ENCODE measurements around the gene CETN2. TPM values are rescaled to one million over a fixed set of nuclear protein-coding genes. Genes with fewer than 3 reads are reported as not detected.

The CETN2 gene
- total RNA-seq, 1 experiment from 2014 or later = 24.6 TPM

DNA sequence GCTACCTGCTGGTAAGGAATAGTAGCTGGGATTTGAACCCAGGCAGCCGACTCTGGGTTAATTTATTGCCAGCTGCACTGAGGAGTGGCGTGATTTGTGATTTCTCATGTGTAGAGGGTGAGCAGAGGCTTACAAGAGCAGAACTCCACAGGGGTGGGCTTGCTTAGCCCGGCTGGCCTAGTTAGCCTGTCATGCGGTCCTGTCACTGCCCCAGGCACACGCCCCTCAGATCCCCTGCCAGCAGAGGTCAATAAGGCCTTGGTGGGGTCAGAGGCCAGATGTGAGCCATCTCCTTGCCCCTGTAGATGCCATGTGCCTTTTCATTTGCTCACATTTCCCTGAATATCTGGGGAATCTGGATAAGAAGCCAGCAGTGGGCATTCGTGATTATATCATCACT is 13.7 kb upstream of the CETN2 start:
- H2BK5ac ChIP-seq (ENCODE audit: insufficient read length, low read length) = no peak overlapping the region
- no peaks in the 10 kb centered on the region for H3K79me1 ChIP-seq (ENCODE audit: insufficient read depth, low read depth, low read length, poor library complexity, severe bottlenecking)
- H3K9me3 ChIP-seq (ENCODE audit: control insufficient read depth, low read depth, low read length) = peaks cover 39% of the 10 kb centered on the region
- no peak overlapping the region for H2AFZ ChIP-seq (ENCODE audit: low read length)
- no peaks in the 10 kb centered on the region for H3K27me3 ChIP-seq (ENCODE audit: insufficient read depth, low read length)
- no peak overlapping the region for H3K9ac ChIP-seq (ENCODE audit: extremely low read depth, insufficient read length, low read length)
- no peak overlapping the region for H3K4me2 ChIP-seq (ENCODE audit: insufficient read depth, insufficient read length, low read length)
- no peak for DNase-seq
- no peak overlapping the region for H2AK5ac ChIP-seq (ENCODE audit: insufficient read length, low read length)
- Mint-ChIP-seq H3K36me3 (ENCODE audit: insufficient read depth in 1 of 3, low read depth in 3 of 3) (peaks cover 12 to 43% (median 15%) of the 10 kb centered on the region in 3 experiments), H3K27ac (peak overlapping the region in 1 of 3 experiments; percentile 44; a peak in 1 of 7 replicates), H3K9me3 (peaks cover 68 to 69% of the 10 kb centered on the region in 2 experiments), H3K4me1 (peaks cover 14 to 15% of the 10 kb centered on the region in 2 experiments; a peak in 3 of 4 replicates), H3K4me3 (no peak overlapping the region), H3K27me3 (ENCODE audit: low read depth) (no peaks in the 10 kb centered on the region)
- no peak overlapping the region for H2BK20ac ChIP-seq (ENCODE audit: low read depth, low read length, poor library complexity, severe bottlenecking)
- peaks cover 6% of the 10 kb centered on the region; the same call in 1 of the 2 replicates for H3K79me2 ChIP-seq (ENCODE audit: insufficient read depth, low read length)
- no peak overlapping the region for H3K56ac ChIP-seq (ENCODE audit: insufficient read length, low read depth, low read length)
- TF ChIP-seq, protein P1, sequence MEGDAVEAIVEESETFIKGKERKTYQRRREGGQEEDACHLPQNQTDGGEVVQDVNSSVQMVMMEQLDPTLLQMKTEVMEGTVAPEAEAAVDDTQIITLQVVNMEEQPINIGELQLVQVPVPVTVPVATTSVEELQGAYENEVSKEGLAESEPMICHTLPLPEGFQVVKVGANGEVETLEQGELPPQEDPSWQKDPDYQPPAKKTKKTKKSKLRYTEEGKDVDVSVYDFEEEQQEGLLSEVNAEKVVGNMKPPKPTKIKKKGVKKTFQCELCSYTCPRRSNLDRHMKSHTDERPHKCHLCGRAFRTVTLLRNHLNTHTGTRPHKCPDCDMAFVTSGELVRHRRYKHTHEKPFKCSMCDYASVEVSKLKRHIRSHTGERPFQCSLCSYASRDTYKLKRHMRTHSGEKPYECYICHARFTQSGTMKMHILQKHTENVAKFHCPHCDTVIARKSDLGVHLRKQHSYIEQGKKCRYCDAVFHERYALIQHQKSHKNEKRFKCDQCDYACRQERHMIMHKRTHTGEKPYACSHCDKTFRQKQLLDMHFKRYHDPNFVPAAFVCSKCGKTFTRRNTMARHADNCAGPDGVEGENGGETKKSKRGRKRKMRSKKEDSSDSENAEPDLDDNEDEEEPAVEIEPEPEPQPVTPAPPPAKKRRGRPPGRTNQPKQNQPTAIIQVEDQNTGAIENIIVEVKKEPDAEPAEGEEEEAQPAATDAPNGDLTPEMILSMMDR (conservative IDR thresholded peaks at IDR 0.05) = no peak
- no peaks in the 10 kb centered on the region for H3K4me1 ChIP-seq (ENCODE audit: insufficient read depth, low read length)
- H3K18ac ChIP-seq (ENCODE audit: insufficient read length, low read depth, low read length) = no peak overlapping the region
- H3K14ac ChIP-seq (ENCODE audit: insufficient read depth, low read length) = no peak overlapping the region
- H2BK12ac ChIP-seq (ENCODE audit: insufficient read length, low read depth, low read length) = no peak overlapping the region
- no peaks in the 10 kb centered on the region for H4K20me1 ChIP-seq (ENCODE audit: control insufficient read depth, insufficient read depth, insufficient read length)
- no peak overlapping the region for H2BK15ac ChIP-seq (ENCODE audit: low read depth, low read length)
- no peak overlapping the region for H2BK120ac ChIP-seq (ENCODE audit: low read depth, low read length, poor library complexity, severe bottlenecking)
- no peak overlapping the region for H4K5ac ChIP-seq (ENCODE audit: insufficient read length, low read depth, low read length)
- H3K23me2 ChIP-seq (ENCODE audit: insufficient read length, low read depth, low read length, poor library complexity, severe bottlenecking) = no peaks in the 10 kb centered on the region
- no peak overlapping the region for H4K8ac ChIP-seq (replicated peaks; ENCODE audit: insufficient read length, low read depth, low read length)
- no peak overlapping the region for H3K4ac ChIP-seq (ENCODE audit: low read depth, low read length)
- H4K91ac ChIP-seq (ENCODE audit: insufficient read length, low read depth, low read length) = no peak overlapping the region
- H3K23ac ChIP-seq (ENCODE audit: insufficient read length, low read depth, low read length) = no peak overlapping the region
- H3T11ph ChIP-seq (ENCODE audit: low read length) = no peak overlapping the region
- no CpG with 5 or more reads among the region's 6 CpGs for WGBS (ENCODE audit: extremely low coverage, insufficient read length, low lambda C conversion rate)
- no peak overlapping the region for H3K27ac ChIP-seq (ENCODE audit: insufficient read length, low read depth, low read length)
